DND-41 (cell line): ENCODE measurements around the gene ZNF536.

Experiments used
- EZH2 ChIP-seq: IDR thresholded peaks from 3 replicates; pipeline ENCODE4 v1.6.1; 2012; ENCODE audit warnings: borderline replicate concordance, low read depth, mild to moderate bottlenecking, moderate library complexity, low read length, inconsistent platforms; ENCODE audit not compliant: severe bottlenecking
- TF ChIP-seq, protein P1 (sequence below): IDR thresholded peaks from 2 replicates; pipeline ENCODE4 v1.5.1; 2012; ENCODE audit warnings: borderline replicate concordance, low read length, moderate library complexity, mild to moderate bottlenecking; ENCODE audit not compliant: poor library complexity, severe bottlenecking; ENCODE audit errors: extremely low read depth

DNA sequence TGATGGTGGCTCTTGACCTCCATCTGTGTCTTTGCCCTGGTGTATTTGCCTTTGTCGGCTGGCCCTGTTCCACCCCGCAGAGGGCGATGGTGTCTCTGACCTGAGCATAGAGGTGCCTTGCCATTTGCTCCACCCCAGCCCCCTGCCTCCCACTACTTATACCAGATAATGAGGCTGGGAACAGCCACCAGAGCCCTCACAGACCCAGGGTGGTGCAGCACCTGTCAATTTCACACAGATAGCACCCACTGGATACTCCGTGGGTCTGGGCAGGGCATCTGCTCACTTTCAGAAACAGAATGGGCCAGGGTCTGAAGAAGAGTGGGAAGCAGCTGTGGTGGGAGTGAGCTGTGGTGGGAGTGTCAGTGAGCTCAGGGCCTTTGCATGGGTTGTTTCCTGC is 4.1 kb downstream of the ZNF536 start:
- TF ChIP-seq, protein P1, sequence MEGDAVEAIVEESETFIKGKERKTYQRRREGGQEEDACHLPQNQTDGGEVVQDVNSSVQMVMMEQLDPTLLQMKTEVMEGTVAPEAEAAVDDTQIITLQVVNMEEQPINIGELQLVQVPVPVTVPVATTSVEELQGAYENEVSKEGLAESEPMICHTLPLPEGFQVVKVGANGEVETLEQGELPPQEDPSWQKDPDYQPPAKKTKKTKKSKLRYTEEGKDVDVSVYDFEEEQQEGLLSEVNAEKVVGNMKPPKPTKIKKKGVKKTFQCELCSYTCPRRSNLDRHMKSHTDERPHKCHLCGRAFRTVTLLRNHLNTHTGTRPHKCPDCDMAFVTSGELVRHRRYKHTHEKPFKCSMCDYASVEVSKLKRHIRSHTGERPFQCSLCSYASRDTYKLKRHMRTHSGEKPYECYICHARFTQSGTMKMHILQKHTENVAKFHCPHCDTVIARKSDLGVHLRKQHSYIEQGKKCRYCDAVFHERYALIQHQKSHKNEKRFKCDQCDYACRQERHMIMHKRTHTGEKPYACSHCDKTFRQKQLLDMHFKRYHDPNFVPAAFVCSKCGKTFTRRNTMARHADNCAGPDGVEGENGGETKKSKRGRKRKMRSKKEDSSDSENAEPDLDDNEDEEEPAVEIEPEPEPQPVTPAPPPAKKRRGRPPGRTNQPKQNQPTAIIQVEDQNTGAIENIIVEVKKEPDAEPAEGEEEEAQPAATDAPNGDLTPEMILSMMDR, result no peak
- TF ChIP-seq EZH2, result no peak
